ENCODE results near the gene DPP10.

DPP10 gene

DNA sequence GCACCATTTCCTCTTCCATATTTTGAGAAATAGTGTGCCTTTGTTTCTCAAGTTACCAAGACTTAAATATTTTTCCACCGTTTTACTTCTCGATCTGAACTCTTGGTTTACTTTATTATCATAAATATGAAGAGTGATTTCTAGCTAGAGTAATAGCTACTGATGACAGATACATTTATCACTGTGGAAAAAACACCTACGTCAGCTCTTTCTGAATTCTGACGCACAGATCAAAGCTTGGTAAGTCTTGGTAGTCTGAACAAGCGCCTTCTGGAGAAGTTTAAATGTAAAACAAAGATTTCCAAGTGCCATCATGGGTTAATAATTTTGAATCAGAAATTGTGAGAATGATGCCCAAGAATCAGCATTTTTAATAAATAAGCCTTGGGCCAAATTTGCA lies 367.7 kb downstream of the DPP10 start:
- DNase-seq = no peak

DNA sequence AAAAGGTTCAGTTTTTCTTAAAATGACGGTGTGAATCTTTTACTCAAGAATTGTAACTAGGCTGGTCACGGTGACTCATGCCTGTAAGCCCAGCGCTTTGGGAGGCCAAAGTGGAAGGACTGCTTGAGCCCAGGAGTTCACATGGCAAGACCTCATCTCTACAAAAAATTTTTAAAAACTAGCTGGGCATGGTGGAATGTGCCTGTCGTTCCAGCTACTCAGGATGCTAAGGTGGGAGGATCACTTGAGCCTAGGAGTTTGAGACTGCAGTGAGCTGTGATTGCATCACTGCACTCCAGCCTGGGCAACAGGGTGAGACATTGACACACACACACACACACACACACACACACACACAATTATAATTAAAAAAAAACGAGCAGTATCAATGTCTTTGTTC lies 369.8 kb downstream of the DPP10 start:
- DNase-seq = no peak

GRCh38 chr2:114814355-114814754 lies 371.9 kb downstream of the DPP10 start:
- no peak for DNase-seq

DNA sequence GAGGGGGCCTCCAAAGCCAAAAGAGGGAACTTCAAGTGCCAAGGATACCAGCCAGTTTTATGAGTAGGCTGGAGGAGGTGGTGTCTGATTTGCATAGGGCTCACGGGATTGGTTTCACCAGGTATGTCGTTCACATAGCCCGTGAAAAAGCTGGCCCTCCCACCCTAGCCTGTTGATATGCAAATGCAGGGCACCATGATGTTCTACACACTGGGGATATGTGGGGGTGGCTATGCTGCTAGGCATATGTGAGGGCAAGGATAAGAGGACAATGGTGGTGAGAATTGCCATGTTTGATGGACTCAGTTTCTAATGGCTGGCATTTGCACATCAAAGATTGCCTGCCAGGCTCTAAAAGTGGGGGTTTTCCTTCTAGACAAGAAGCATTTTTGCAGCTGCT lies 378.6 kb downstream of the DPP10 start:
- no peak for DNase-seq

DNA sequence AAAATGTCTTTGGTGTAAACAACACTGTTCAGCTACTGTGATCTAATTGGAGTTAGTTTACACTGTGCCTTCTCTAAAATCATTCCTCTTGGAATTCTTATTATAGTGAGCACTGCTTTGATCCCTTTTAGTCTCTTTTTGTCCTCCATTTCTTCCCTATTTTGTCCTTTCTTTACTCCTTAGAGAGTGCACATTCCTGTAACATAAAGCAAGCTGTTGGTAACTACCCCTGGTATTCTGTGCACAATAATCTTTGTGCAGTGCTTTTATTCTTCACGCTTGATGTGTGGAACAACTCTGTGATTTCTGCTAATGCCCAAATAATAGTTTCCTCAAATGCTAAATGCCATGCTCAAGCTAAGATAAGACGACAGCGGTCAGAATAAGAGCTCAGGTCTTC lies 401.5 kb downstream of the DPP10 start:
- no peak for DNase-seq

DNA sequence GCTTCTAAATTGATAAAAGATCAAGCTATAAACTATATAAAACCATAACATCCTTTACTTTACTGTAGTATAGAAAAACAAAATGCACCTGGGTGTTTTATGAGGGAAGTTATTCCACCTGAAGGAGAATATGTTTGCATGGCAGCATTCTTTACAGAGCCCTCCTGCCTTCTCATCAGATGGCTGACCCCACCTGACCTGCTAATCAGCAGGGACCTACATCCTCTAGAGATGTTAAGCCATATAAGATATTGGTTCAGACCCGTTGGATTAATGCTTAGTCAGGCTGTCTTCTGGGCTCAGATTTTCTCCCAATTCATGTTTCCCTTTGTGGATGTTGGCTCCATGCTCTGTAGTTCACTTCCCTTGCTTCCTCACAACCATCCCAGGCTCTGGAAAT lies 414.8 kb downstream of the DPP10 start:
- no peak for DNase-seq

- no peak for DNase-seq
Observed at GRCh38 chr2:114859726-114860510, 417.5 kb downstream of the DPP10 start.

DNA sequence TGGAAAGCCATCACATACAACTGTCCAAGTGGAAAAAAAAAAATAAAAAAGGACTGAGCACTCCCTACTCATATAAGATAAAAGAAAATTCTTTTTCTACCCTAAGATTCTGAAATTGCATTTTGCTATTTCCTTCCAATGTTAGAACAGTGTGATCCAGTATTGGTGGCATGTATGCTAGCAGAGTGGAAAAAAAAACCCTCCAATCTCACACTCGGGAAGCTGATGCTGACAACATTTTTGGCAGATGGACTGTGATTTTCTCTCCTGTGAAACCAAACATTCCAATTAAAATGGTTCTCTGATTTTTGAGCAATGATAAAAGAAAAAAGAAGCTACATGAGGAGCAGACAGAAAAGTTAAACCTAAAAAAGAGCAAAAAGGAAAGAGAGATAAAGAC lies 419.8 kb downstream of the DPP10 start:
- DNase-seq = no peak

- DNase-seq = no peak
Observed at GRCh38 chr2:114864901-114865300, 422.5 kb downstream of the DPP10 start.

- no peak for DNase-seq
Observed at GRCh38 chr2:114880046-114880445, 437.6 kb downstream of the DPP10 start.

- no peak for DNase-seq
Observed at GRCh38 chr2:114919985-114920384, 477.5 kb downstream of the DPP10 start.

DNA sequence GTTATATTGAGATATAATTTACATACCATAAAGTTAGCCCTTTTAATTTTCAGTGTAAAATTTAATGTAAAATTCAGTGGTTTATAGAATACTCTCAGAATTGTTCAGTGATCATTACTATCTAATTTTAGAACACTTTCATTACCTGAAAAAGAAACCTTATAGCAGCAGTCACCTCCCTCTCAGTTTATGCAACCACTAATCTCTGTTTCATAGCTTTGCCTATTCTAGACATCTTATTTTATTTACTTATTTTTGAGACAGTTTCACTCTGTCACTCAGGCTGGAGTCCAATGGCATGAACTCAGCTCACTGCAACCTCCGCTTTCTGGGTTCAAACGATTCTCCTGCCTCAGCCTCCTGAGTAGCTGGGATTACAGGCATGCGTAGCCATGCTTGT lies 479.6 kb downstream of the DPP10 start:
- DNase-seq = no peak

- no peak for DNase-seq
Observed at GRCh38 chr2:114925296-114926255, 483.1 kb downstream of the DPP10 start.

DNA sequence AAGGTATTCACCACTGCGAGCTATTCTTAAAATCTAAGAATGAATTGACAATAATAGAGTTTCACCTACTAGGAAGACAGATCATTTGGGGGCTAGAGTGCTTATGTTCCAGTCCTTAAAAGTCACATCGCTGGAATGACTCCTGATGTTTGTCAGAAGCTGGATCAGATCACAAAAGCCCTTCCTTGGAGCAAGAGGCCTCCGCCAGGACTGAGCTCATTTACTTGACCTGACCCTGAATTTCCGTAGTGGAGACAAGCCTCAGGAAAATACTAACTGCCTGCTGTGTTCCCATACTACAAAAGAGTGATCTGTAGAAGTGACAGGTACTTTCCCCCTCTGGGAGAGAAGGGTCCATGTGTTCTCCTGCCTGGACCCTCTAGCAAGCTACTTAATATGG lies 483.9 kb downstream of the DPP10 start:
- no peak for DNase-seq

DNA sequence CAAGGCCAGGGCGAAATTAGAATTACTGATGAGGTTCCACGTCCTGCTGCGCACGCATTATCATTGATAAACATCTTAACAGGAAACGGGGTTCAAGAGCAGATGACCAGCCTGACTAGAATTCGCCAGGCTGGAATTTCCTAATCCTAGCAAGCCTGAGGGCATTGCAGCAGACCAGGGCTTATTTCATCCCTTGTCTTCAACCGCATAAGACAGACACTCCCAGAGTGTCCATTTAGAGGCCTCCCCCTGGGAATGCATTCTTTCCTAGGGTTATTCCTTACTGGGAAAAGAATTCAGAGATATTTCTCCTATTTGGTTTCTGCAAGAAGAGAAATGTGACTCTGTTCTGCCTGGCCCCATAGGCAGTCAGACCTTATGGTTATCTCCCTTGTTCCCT lies 486.8 kb downstream of the DPP10 start:
- no peak for DNase-seq

GRCh38 chr2:114933671-114934241 lies 491.3 kb downstream of the DPP10 start:
- no peak for DNase-seq

GRCh38 chr2:114935031-114935430 lies 492.6 kb downstream of the DPP10 start:
- no peak for DNase-seq

GRCh38 chr2:114937366-114937930 lies 495.0 kb downstream of the DPP10 start:
- DNase-seq = no peak

GRCh38 chr2:114940785-114941458 lies 498.5 kb downstream of the DPP10 start:
- DNase-seq = no peak

GRCh38 chr2:114949228-114949804 lies 506.9 kb downstream of the DPP10 start:
- no peak for DNase-seq

GRCh38 chr2:114960389-114960788 lies 517.9 kb downstream of the DPP10 start:
- DNase-seq = no peak

DNA sequence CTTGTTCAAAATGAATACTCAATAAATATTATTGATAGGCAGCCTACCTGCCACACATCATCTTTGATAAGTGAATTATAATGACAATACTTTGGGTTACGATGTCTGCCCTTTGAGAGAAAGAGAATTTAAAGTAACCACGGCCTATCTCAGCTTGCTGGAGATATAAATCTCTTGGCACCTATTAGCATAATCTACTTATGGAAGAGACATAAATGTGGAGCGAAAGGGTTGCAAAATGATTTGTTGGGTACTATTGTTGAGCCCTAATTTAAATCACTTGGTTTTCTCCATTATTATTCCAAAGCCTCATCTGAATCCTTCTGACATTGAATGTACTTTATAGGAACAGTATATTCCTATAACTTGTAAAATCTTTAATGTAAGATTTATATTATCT lies 520.1 kb downstream of the DPP10 start:
- no peak for DNase-seq

Data from right kidney (tissue), 1 donor.